PFSK-1 (cell line): Measurements from ENCODE around the gene C4orf17.

Source experiments
- FOXP2 ChIP-seq: optimal IDR thresholded peaks from 2 replicates; pipeline ENCODE3; 2011; ENCODE audit warnings: borderline replicate concordance, control low read depth, inconsistent platforms; ENCODE audit not compliant: insufficient read depth; ENCODE audit errors: extremely low read length, extremely low read depth
- POLR2AphosphoS5 ChIP-seq: IDR thresholded peaks from 2 replicates; pipeline ENCODE4 v1.6.1; 2012; ENCODE audit warnings: low read depth, mild to moderate bottlenecking, control low read depth, low read length, moderate library complexity
- REST ChIP-seq, 2 experiments: IDR thresholded peaks; 2 replicates each; pipeline versions ENCODE4 v1.6.1 to v1.8.0; 2011 to 2012; ENCODE audit warnings: low read depth in 2 of 2, low read length in 2 of 2, control low read depth in 1 of 2, inconsistent platforms in 1 of 2, mild to moderate bottlenecking in 1 of 2, moderate library complexity in 1 of 2; ENCODE audit not compliant: insufficient read depth in 1 of 2
- SIN3A ChIP-seq: IDR thresholded peaks from 2 replicates; pipeline ENCODE4 v1.6.1; 2012; ENCODE audit warnings: mild to moderate bottlenecking, low read length, moderate library complexity, borderline replicate concordance; ENCODE audit not compliant: insufficient read depth
- TAF1 ChIP-seq: IDR thresholded peaks from 2 replicates; pipeline ENCODE4 v1.6.1; 2012; ENCODE audit warnings: low read length, control low read depth, borderline replicate concordance; ENCODE audit not compliant: insufficient read depth

Gene C4orf17

GRCh38 chr4:99485212-99485611 lies 25.6 kb upstream of the C4orf17 start:
- TF ChIP-seq FOXP2, result no peak
- TF ChIP-seq REST (IDR thresholded peaks at IDR 0.05; ENCODE audit: insufficient read depth in 1 of 2, low read depth in 2 of 2, low read length in 2 of 2), result no peak
- no peak for TF ChIP-seq TAF1
- TF ChIP-seq POLR2AphosphoS5, result no peak
- TF ChIP-seq SIN3A, result no peak

GRCh38 chr4:99490286-99490685 lies 20.5 kb upstream of the C4orf17 start:
- TF ChIP-seq FOXP2, result no peak
- TF ChIP-seq TAF1, result no peak
- no peak for TF ChIP-seq POLR2AphosphoS5
- TF ChIP-seq REST (IDR thresholded peaks at IDR 0.05; ENCODE audit: insufficient read depth in 1 of 2, low read depth in 2 of 2, low read length in 2 of 2), result no peak
- TF ChIP-seq SIN3A, result no peak

GRCh38 chr4:99504804-99505502 lies 5.9 kb upstream of the C4orf17 start:
- TF ChIP-seq POLR2AphosphoS5, result no peak
- no peak for TF ChIP-seq REST (IDR thresholded peaks at IDR 0.05; ENCODE audit: insufficient read depth in 1 of 2, low read depth in 2 of 2, low read length in 2 of 2)
- no peak for TF ChIP-seq FOXP2
- TF ChIP-seq TAF1, result no peak
- TF ChIP-seq SIN3A, result no peak

GRCh38 chr4:99506781-99507180 lies 4.0 kb upstream of the C4orf17 start:
- TF ChIP-seq SIN3A (no peak), REST (IDR thresholded peaks at IDR 0.05; ENCODE audit: insufficient read depth in 1 of 2, low read depth in 2 of 2, low read length in 2 of 2) (no peak), FOXP2 (no peak), TAF1 (no peak), POLR2AphosphoS5 (no peak)
